IMR-90 (cell line): ENCODE results near the gene ZNF365. TPM values are rescaled to one million over a fixed set of nuclear protein-coding genes. Genes with fewer than 3 reads are reported as not detected.

Source experiments
- ATAC-seq: fragments of 200-7000 bp; cut with Tn5 transposase; 2 replicates; pipeline ENCODE4 v1.9.1; 2020; ENCODE audit warnings: low read depth, mild to moderate bottlenecking, moderate library complexity
- BruUV-seq: library from RNA; stranded (reverse); fragments of 400-500 nt; replicated peaks from 2 replicates; lab custom pipeline; 2021; lab: Mats Ljungman, UMichigan
- CTCF ChIA-PET: fragments of 300-600 bp; formaldehyde crosslinking; extraction: SDS; loops from one replicate; lab custom pipeline; 2021; ENCODE audit warnings: antibody characterized with exemption; lab: Yijun Ruan, JAX
- POLR2A ChIA-PET: fragments of 300-600 bp; sonication (Branson Sonifier 250); formaldehyde crosslinking; loops from one replicate; lab custom pipeline; 2022; ENCODE audit warnings: antibody characterized with exemption; ENCODE audit not compliant: unreplicated experiment; lab: Charles Lee
- DNase-seq: peaks from one replicate; pipeline ENCODE4 v3.0.0; 2013
- H2AFZ ChIP-seq: replicated peaks from 2 replicates; pipeline ENCODE3; 2013; ENCODE audit warnings: low read length, mild to moderate bottlenecking; ENCODE audit not compliant: poor library complexity
- H2AK5ac ChIP-seq: 2 replicates; pipeline ENCODE4 v1.6.1; 2013; ENCODE audit warnings: low read depth, low read length, inconsistent platforms
- H2AK9ac ChIP-seq: replicated peaks from 2 replicates; pipeline ENCODE3; 2013; ENCODE audit warnings: mild to moderate bottlenecking, low read depth, low read length, moderate library complexity; ENCODE audit not compliant: poor library complexity
- H2BK120ac ChIP-seq: 2 replicates; pipeline ENCODE4 v1.6.1; 2013; ENCODE audit warnings: low read depth, low read length, inconsistent platforms
- H2BK15ac ChIP-seq: 3 replicates; pipeline ENCODE4 v1.6.1; 2013; ENCODE audit warnings: low read depth, low read length, inconsistent platforms
- H2BK20ac ChIP-seq: 2 replicates; pipeline ENCODE4 v1.6.1; 2013; ENCODE audit warnings: low read depth, mild to moderate bottlenecking, inconsistent platforms, low read length, moderate library complexity
- H2BK5ac ChIP-seq: 2 replicates; pipeline ENCODE4 v1.6.1; 2013; ENCODE audit warnings: mild to moderate bottlenecking, low read depth, low read length, inconsistent platforms; ENCODE audit not compliant: poor library complexity, severe bottlenecking
- H3K14ac ChIP-seq: replicated peaks from 2 replicates; pipeline ENCODE4 v1.6.1; 2013; ENCODE audit warnings: low read depth, low read length, inconsistent platforms
- H3K18ac ChIP-seq: 2 replicates; pipeline ENCODE4 v1.6.1; 2013; ENCODE audit warnings: low read depth, low read length, control low read depth
- H3K23ac ChIP-seq: 2 replicates; pipeline ENCODE4 v1.6.1; 2013; ENCODE audit warnings: low read depth, low read length, inconsistent platforms
- H3K27ac ChIP-seq: 2 replicates; pipeline ENCODE4 v1.5.1; 2013; ENCODE audit warnings: mild to moderate bottlenecking, control low read depth, low read length; ENCODE audit not compliant: insufficient read depth
- H3K27me3 ChIP-seq: 2 replicates; pipeline ENCODE4 v1.6.1; 2013; ENCODE audit warnings: low read length; ENCODE audit not compliant: control insufficient read depth, insufficient read depth
- H3K36me3 ChIP-seq: 2 replicates; pipeline ENCODE4 v1.6.1; 2013; ENCODE audit warnings: low read length, mixed read lengths; ENCODE audit not compliant: control insufficient read depth, insufficient read depth
- H3K4ac ChIP-seq: 2 replicates; pipeline ENCODE4 v1.6.1; 2013; ENCODE audit warnings: low read depth, low read length, inconsistent platforms
- H3K4me1 ChIP-seq: 2 replicates; pipeline ENCODE4 v1.6.1; 2013; ENCODE audit warnings: low read length, mixed read lengths; ENCODE audit not compliant: control insufficient read depth, insufficient read depth
- H3K4me2 ChIP-seq: 2 replicates; pipeline ENCODE4 v1.6.1; 2013; ENCODE audit warnings: low read depth, mild to moderate bottlenecking, control low read depth, low read length, moderate library complexity
- H3K4me3 ChIP-seq: 2 replicates; pipeline ENCODE4 v1.5.1; 2013; ENCODE audit warnings: low read depth, mild to moderate bottlenecking, control low read depth, low read length, moderate library complexity; ENCODE audit not compliant: insufficient read depth
- H3K56ac ChIP-seq: 2 replicates; pipeline ENCODE4 v1.6.1; 2013; ENCODE audit warnings: low read length, inconsistent platforms; ENCODE audit not compliant: insufficient read depth; ENCODE audit errors: extremely low read depth
- H3K79me1 ChIP-seq, 2 experiments: 2 replicates each; pipeline ENCODE4 v1.6.1; 2013; ENCODE audit warnings: low read length in 2 of 2, inconsistent platforms in 1 of 2, low read depth in 1 of 2
- H3K9ac ChIP-seq: 2 replicates; pipeline ENCODE4 v1.6.1; 2013; ENCODE audit warnings: low read depth, low read length, control low read depth
- H3K9me1 ChIP-seq: 2 replicates; pipeline ENCODE4 v1.6.1; 2013; ENCODE audit warnings: low read length, inconsistent platforms; ENCODE audit not compliant: insufficient read depth
- H3K9me3 ChIP-seq: 2 replicates; pipeline ENCODE4 v1.6.1; 2013; ENCODE audit warnings: low read length; ENCODE audit not compliant: control insufficient read depth, insufficient read depth
- H4K20me1 ChIP-seq: 2 replicates; pipeline ENCODE4 v1.6.1; 2013; ENCODE audit warnings: low read length, inconsistent platforms; ENCODE audit not compliant: insufficient read depth
- H4K5ac ChIP-seq: 2 replicates; pipeline ENCODE4 v1.6.1; 2013; ENCODE audit warnings: mild to moderate bottlenecking, low read depth, low read length, control low read depth
- H4K8ac ChIP-seq, 2 experiments: 2 replicates each; pipeline ENCODE4 v1.6.1; 2013; ENCODE audit warnings: low read depth in 2 of 2, low read length in 2 of 2, control low read depth in 1 of 2, inconsistent platforms in 1 of 2
- H4K91ac ChIP-seq: 2 replicates; pipeline ENCODE4 v1.6.1; 2013; ENCODE audit warnings: low read depth, low read length, inconsistent platforms; ENCODE audit not compliant: insufficient read depth
- BHLHE40 ChIP-seq: fragments of 150-350 bp; IDR thresholded peaks from 2 replicates; pipeline ENCODE4 v1.6.1; 2016; ENCODE audit warnings: mild to moderate bottlenecking, low read depth, low read length
- CHD1 ChIP-seq: IDR thresholded peaks from 2 replicates; pipeline ENCODE4 v1.6.1; 2012; ENCODE audit warnings: low read depth, low read length, improper control_type of control experiment
- FOS ChIP-seq: fragments of 150-350 bp; IDR thresholded peaks from 2 replicates; pipeline ENCODE4 v1.6.1; 2016; ENCODE audit warnings: low read depth, low read length
- MAFK ChIP-seq: IDR thresholded peaks from 2 replicates; pipeline ENCODE4 v1.6.1; 2012; ENCODE audit warnings: low read depth, low read length, improper control_type of control experiment
- POLR2A ChIP-seq: IDR thresholded peaks from 2 replicates; pipeline ENCODE4 v1.6.1; 2012; ENCODE audit warnings: mild to moderate bottlenecking, low read depth, low read length
- RAD21 ChIP-seq: IDR thresholded peaks from 2 replicates; pipeline ENCODE4 v1.6.1; 2012; ENCODE audit warnings: low read length, improper control_type of control experiment
- RFX5 ChIP-seq: IDR thresholded peaks from 2 replicates; pipeline ENCODE4 v1.8.0; 2012; ENCODE audit warnings: low read depth, mild to moderate bottlenecking, low read length, moderate library complexity
- WGBS, 2 experiments: methylation state at CpG; one replicate each; pipeline versions ENCODE4 v1.1.5 to v1.1.7; 2013; ENCODE audit warnings: missing lambda C conversion rate in 2 of 2; ENCODE audit not compliant: insufficient read length in 1 of 2; ENCODE audit errors: extremely low coverage in 2 of 2; 5-methylcytosine and 5-hydroxymethylcytosine counted together
- dilution Hi-C: fragments of 300-500 bp; cut with HindIII; formaldehyde crosslinking; loops from one replicate; pipeline ENCODE4 v1.14.3; 2018; ENCODE audit warnings: low sequenced_read_pairs; ENCODE audit not compliant: unreplicated experiment
- in situ Hi-C: fragments of 300-500 bp; cut with MboI; formaldehyde crosslinking; loops from 3 replicates; pipeline ENCODE4 v1.14.3; 2019; ENCODE audit warnings: low sequenced_read_pairs, inconsistent platforms, mixed read lengths
- intact Hi-C: fragments of 100-400 bp; cut with micrococcal nuclease; formaldehyde crosslinking; loops from 2 replicates; pipeline ENCODE4 v1.10.0; 2022
- polyA plus RNA-seq, 3 experiments: library from polyadenylated mRNA; depleted of rRNA; stranded (reverse); fragments of >200 nt; gene quantifications; 2 replicates each; pipeline ENCODE4 v1.2.3, GENCODE V29; 2012; ENCODE audit warnings: low replicate concordance in 1 of 3
- total RNA-seq: library from RNA; depleted of rRNA; stranded (reverse); fragments of >200 nt; gene quantifications from 2 replicates; pipeline ENCODE4 v1.2.3, GENCODE V29; 2012
- TF ChIP-seq, protein P1 (sequence below): fragments of 150-350 bp; IDR thresholded peaks from 2 replicates; pipeline ENCODE4 v1.6.1; 2016; ENCODE audit warnings: low read depth, mild to moderate bottlenecking, low read length, moderate library complexity, borderline replicate concordance
- TF ChIP-seq, protein P2 (sequence below): fragments of 150-350 bp; IDR thresholded peaks from 2 replicates; pipeline ENCODE4 v1.6.1; 2017; ENCODE audit warnings: mild to moderate bottlenecking, antibody characterized with exemption, low read length, low read depth

ZNF365 gene
- total and polyA plus RNA-seq, 2 of the 4 experiments (the other 2 are of a cell fraction): 1.2 to 3.2 TPM

DNA sequence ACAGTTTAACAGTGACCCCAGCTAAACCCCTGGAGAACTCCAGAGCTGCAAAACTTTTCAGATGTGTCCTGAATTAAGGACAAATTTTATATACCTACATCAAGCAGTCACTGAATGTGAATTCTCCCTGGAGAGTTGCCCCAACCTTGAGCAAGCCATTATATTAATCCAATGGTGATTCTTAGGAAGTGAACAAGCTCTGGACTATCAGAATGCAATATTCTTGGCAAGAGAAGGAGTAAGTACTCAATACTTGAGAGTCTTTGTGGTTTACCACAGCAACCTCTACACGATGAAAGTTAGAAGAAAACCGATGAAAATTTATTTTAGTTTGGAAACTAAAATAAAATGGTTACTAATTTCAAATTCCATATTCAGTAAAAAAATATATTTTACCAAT, 19.3 kb upstream of the ZNF365 start:
- dilution Hi-C loops: no loop called here
- CTCF ChIA-PET: no interaction called here

More for the DNA sequence above, 19.3 kb upstream of the ZNF365 start:
- peak; percentile 32 for DNase-seq
- no TSS peak for BruUV-seq
- intact Hi-C loops (no loop called here), in situ Hi-C loops (no loop called here)
- no peak overlapping the region for H2BK120ac ChIP-seq
- H2AFZ ChIP-seq: no peak overlapping the region
- no peaks in the 10 kb centered on the region for H3K36me3 ChIP-seq
- H3K4me2 ChIP-seq: no peak overlapping the region
- WGBS, 2 experiments: no CpG with 5 or more reads among the region's 2 CpGs
- no peaks in the 10 kb centered on the region for H3K4me1 ChIP-seq
- no peak overlapping the region for H3K23ac ChIP-seq
- no peak overlapping the region for H4K8ac ChIP-seq
- H3K18ac ChIP-seq: no peak overlapping the region
- no peak overlapping the region for H3K4me3 ChIP-seq
- H3K9me1 ChIP-seq: no peaks in the 10 kb centered on the region
- no peaks in the 10 kb centered on the region for H4K20me1 ChIP-seq
- H3K9ac ChIP-seq: no peak overlapping the region
- TF ChIP-seq MAFK: no peak
- TF ChIP-seq BHLHE40: no peak
- no peak for TF ChIP-seq FOS
- TF ChIP-seq, protein P1, sequence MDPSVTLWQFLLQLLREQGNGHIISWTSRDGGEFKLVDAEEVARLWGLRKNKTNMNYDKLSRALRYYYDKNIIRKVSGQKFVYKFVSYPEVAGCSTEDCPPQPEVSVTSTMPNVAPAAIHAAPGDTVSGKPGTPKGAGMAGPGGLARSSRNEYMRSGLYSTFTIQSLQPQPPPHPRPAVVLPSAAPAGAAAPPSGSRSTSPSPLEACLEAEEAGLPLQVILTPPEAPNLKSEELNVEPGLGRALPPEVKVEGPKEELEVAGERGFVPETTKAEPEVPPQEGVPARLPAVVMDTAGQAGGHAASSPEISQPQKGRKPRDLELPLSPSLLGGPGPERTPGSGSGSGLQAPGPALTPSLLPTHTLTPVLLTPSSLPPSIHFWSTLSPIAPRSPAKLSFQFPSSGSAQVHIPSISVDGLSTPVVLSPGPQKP: no peak
- no peak for TF ChIP-seq POLR2A
- TF ChIP-seq CHD1: no peak
- TF ChIP-seq, protein P2, sequence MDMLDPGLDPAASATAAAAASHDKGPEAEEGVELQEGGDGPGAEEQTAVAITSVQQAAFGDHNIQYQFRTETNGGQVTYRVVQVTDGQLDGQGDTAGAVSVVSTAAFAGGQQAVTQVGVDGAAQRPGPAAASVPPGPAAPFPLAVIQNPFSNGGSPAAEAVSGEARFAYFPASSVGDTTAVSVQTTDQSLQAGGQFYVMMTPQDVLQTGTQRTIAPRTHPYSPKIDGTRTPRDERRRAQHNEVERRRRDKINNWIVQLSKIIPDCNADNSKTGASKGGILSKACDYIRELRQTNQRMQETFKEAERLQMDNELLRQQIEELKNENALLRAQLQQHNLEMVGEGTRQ: no peak
- TF ChIP-seq RFX5: no peak
- no peak for TF ChIP-seq RAD21
- no peak overlapping the region for H3K4ac ChIP-seq
- H3K27me3 ChIP-seq: no peaks in the 10 kb centered on the region
- peaks cover 2% of the 10 kb centered on the region for H3K9me3 ChIP-seq
- H2AK5ac ChIP-seq: no peak overlapping the region
- H4K5ac ChIP-seq: no peak overlapping the region
- no peak overlapping the region for H2BK5ac ChIP-seq
- no peak overlapping the region for H2BK15ac ChIP-seq
- H2AK9ac ChIP-seq: no peak overlapping the region
- no peaks in the 10 kb centered on the region for H3K79me1 ChIP-seq
- no peak for ATAC-seq
- H4K91ac ChIP-seq: no peak overlapping the region
- H3K27ac ChIP-seq: no peak overlapping the region
- H3K14ac ChIP-seq: no peak overlapping the region
- POLR2A ChIA-PET: no interaction called here
- no peak overlapping the region for H2BK20ac ChIP-seq
- no peak overlapping the region for H3K56ac ChIP-seq
